HepG2 (cell line): ENCODE measurements around the gene STX5. TPM values are rescaled to one million over a fixed set of nuclear protein-coding genes. Genes with fewer than 3 reads are reported as not detected.
A peak's percentile ranks its signal among the peaks of the same experiment; 100 is the strongest.

ENCODE experiments used
- ARID2 ChIP-seq: sonication (generic); formaldehyde crosslinking; IDR thresholded peaks from 2 replicates; pipeline ENCODE4 v1.8.1; 2022; ENCODE audit warnings: mild to moderate bottlenecking, missing genetic modification reagents, borderline replicate concordance
- HNRNPL ChIP-seq: fragments of 200-400 bp; formaldehyde crosslinking; IDR thresholded peaks from 2 replicates; pipeline ENCODE4 v1.6.1; 2017; ENCODE audit warnings: mild to moderate bottlenecking, low read depth, low read length
- KLF16 ChIP-seq, 2 experiments: sonication (generic) in 1 of 2; formaldehyde crosslinking in 1 of 2; IDR thresholded peaks; 2 replicates each; pipeline versions ENCODE4 v1.6.1 to v1.8.0; 2016 to 2023; ENCODE audit warnings: missing genetic modification reagents in 2 of 2, missing compliant biosample characterization in 1 of 2
- MXI1 ChIP-seq: IDR thresholded peaks from 3 replicates; pipeline ENCODE4 v1.6.1; 2012; ENCODE audit warnings: low read depth, low read length, inconsistent platforms, borderline replicate concordance
- PPARG ChIP-seq: conservative IDR thresholded peaks from 2 replicates; pipeline ENCODE4 v1.6.1; 2016; ENCODE audit warnings: missing biosample characterization, missing genetic modification reagents
- PRMT3 ChIP-seq: sonication (generic); formaldehyde crosslinking; IDR thresholded peaks from 2 replicates; pipeline ENCODE4 v1.8.1; 2022; ENCODE audit warnings: low read depth, mild to moderate bottlenecking, moderate library complexity, missing genetic modification reagents, borderline replicate concordance
- RFX1 ChIP-seq: fragments of 450-650 bp; IDR thresholded peaks from 2 replicates; pipeline ENCODE4 v1.6.1; 2017
- TBP ChIP-seq: sonication (generic); formaldehyde crosslinking; IDR thresholded peaks from 2 replicates; pipeline ENCODE4 v1.5.0; 2020; ENCODE audit warnings: missing genetic modification reagents
- ZNF138 ChIP-seq: sonication (generic); formaldehyde crosslinking; IDR thresholded peaks from 2 replicates; pipeline ENCODE4 v1.5.0; 2020; ENCODE audit warnings: mild to moderate bottlenecking, low read depth, missing genetic modification reagents
- ZNF292 ChIP-seq: sonication (generic); formaldehyde crosslinking; IDR thresholded peaks from 2 replicates; pipeline ENCODE4 v1.8.1; 2022; ENCODE audit warnings: mild to moderate bottlenecking, low read depth, missing genetic modification reagents, borderline replicate concordance
- ZNF776 ChIP-seq: sonication (generic); formaldehyde crosslinking; IDR thresholded peaks from 2 replicates; pipeline ENCODE4 v1.4.0; 2020; ENCODE audit warnings: mild to moderate bottlenecking, missing genetic modification reagents
- ZNF83 ChIP-seq: sonication (generic); formaldehyde crosslinking; IDR thresholded peaks from 2 replicates; pipeline ENCODE4 v1.4.0; 2020; ENCODE audit warnings: missing genetic modification reagents, mild to moderate bottlenecking, borderline replicate concordance
- ZNF879 ChIP-seq: sonication (generic); formaldehyde crosslinking; IDR thresholded peaks from 2 replicates; pipeline ENCODE4 v1.8.1; 2023; ENCODE audit warnings: missing genetic modification reagents
- polyA plus RNA-seq, 8 experiments: library from polyadenylated mRNA; depleted of rRNA in 3 of 8; stranded (reverse) in 7 of 8; unstranded in 1 of 8; fragments of >200 nt; fragmentation: Illumina TruSeq in 4 of 8; extraction: Trizol in 4 of 8; gene quantifications; 2 replicates each; pipeline versions ENCODE4 v1.2.1 to v1.2.3, GENCODE V29; 2011 to 2016; ENCODE audit warnings: low read depth in 4 of 8, missing spikeins in 1 of 8, mixed read lengths in 1 of 8; ENCODE audit not compliant: insufficient read depth in 1 of 8
- total RNA-seq, 5 experiments: library from RNA; depleted of rRNA; stranded (reverse); fragments of >200 nt; fragmentation: Illumina TruSeq; extraction: Trizol; gene quantifications; 2 replicates each; pipeline ENCODE4 v1.2.3, GENCODE V29; 2016; ENCODE audit warnings: low read depth in 1 of 5
- TF ChIP-seq, protein P1 (sequence below): sonication (generic); formaldehyde crosslinking; IDR thresholded peaks from 2 replicates; pipeline ENCODE4 v1.4.0; 2020; ENCODE audit warnings: mild to moderate bottlenecking, missing genetic modification reagents
- TF ChIP-seq, protein P2 (sequence below): sonication (generic); formaldehyde crosslinking; IDR thresholded peaks from 2 replicates; pipeline ENCODE4 v1.5.0; 2020; ENCODE audit warnings: missing genetic modification reagents
- TF ChIP-seq, protein P3 (sequence below), 2 experiments: sonication (generic) in 1 of 2; formaldehyde crosslinking in 1 of 2; IDR thresholded peaks; 2 replicates each; pipeline versions ENCODE4 v1.4.0 to v1.6.1; 2016 to 2020; ENCODE audit warnings: borderline replicate concordance in 1 of 2, low read depth in 1 of 2, mild to moderate bottlenecking in 1 of 2, missing genetic modification reagents in 1 of 2
- TF ChIP-seq, protein P4 (sequence below): sonication (generic); formaldehyde crosslinking; IDR thresholded peaks from 2 replicates; pipeline ENCODE4 v1.4.0; 2020; ENCODE audit warnings: missing genetic modification reagents
- TF ChIP-seq, protein P5 (sequence below): sonication (generic); formaldehyde crosslinking; IDR thresholded peaks from 2 replicates; pipeline ENCODE4 v1.5.1; 2020; ENCODE audit warnings: missing genetic modification reagents, mild to moderate bottlenecking, borderline replicate concordance

Gene STX5
- total and polyA plus RNA-seq, 2 of the 13 experiments (the other 11 are each of a cell fraction or from before 2014, with no cell fraction given), result 26.9 to 30.0 TPM

DNA sequence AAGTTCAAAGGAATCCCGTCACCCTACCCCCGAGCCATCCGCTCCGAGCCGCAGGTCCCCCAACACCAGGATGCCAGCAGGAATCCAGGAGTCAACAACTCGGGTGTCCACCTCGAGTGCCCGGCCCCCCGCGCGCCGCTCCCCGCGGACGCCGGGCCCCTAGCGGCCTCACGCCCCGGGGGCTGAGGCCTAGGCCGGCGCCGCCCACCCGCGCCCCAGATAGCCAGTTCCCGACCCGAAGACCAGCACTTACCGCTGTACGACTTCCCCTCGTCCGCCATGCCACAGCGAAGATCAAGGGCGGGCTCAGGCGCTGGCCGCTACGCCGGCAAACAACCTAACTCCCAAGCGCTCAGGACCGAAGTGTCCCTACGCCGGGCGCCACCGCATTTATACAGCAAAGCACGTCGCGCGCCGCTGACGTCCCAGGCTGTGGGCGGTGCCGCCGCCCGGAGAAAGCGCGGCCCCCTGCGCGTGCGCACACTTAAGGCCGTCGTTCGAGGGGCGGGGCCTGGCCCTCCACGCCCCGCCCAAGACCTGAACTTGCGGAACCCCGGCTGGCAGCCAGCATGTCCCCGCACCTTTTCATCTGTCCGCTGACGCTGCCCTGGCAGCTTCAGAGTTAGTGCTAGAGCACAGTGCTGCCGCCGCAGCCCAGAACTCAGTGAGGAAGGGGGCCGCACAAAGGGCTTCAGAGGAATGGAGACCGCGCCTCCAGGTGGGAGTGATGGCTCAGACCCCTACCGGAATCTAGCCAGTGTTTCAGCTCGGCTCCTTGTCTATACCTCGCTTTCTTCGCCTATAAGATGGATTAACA is 26.6 kb downstream of the STX5 start, which contains the start of gene NXF1 (continued):
- TF ChIP-seq ZNF776 (CRISPR knock-in tag), result peak; percentile 60; the same call in 1 of the 2 replicates
- TF ChIP-seq PRMT3 (CRISPR knock-in tag), result peak; percentile 81; the same call in 1 of the 2 replicates
- TF ChIP-seq PPARG (CRISPR knock-in tag), result peak; percentile 66
- TF ChIP-seq ARID2, result no peak
- no peak for TF ChIP-seq ZNF292
- TF ChIP-seq KLF16 (CRISPR knock-in tag; IDR thresholded peaks at IDR 0.05), result peak in 1 of 2 experiments; percentile 94; a peak in 2 of 4 replicates
- 0 out of 2 replicates have a peak, but pooled peaks have one; percentile 55 for TF ChIP-seq HNRNPL
- 0 out of 2 replicates have a peak, but pooled peaks have one; percentile 58 for TF ChIP-seq TBP (CRISPR knock-in tag)
- TF ChIP-seq, protein P1, sequence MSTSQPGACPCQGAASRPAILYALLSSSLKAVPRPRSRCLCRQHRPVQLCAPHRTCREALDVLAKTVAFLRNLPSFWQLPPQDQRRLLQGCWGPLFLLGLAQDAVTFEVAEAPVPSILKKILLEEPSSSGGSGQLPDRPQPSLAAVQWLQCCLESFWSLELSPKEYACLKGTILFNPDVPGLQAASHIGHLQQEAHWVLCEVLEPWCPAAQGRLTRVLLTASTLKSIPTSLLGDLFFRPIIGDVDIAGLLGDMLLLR (CRISPR knock-in tag), result peak; percentile 88; the same call in 1 of the 2 replicates
- TF ChIP-seq RFX1, result no peak
- peak; percentile 82; the same call in 1 of the 2 replicates for TF ChIP-seq ZNF83 (CRISPR knock-in tag)
- TF ChIP-seq, protein P2, sequence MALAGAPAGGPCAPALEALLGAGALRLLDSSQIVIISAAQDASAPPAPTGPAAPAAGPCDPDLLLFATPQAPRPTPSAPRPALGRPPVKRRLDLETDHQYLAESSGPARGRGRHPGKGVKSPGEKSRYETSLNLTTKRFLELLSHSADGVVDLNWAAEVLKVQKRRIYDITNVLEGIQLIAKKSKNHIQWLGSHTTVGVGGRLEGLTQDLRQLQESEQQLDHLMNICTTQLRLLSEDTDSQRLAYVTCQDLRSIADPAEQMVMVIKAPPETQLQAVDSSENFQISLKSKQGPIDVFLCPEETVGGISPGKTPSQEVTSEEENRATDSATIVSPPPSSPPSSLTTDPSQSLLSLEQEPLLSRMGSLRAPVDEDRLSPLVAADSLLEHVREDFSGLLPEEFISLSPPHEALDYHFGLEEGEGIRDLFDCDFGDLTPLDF, result peak; percentile 86
- TF ChIP-seq, protein P3, sequence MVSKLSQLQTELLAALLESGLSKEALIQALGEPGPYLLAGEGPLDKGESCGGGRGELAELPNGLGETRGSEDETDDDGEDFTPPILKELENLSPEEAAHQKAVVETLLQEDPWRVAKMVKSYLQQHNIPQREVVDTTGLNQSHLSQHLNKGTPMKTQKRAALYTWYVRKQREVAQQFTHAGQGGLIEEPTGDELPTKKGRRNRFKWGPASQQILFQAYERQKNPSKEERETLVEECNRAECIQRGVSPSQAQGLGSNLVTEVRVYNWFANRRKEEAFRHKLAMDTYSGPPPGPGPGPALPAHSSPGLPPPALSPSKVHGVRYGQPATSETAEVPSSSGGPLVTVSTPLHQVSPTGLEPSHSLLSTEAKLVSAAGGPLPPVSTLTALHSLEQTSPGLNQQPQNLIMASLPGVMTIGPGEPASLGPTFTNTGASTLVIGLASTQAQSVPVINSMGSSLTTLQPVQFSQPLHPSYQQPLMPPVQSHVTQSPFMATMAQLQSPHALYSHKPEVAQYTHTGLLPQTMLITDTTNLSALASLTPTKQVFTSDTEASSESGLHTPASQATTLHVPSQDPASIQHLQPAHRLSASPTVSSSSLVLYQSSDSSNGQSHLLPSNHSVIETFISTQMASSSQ (IDR thresholded peaks at IDR 0.05; ENCODE audit: low read depth), result no peak
- TF ChIP-seq, protein P3 (CRISPR knock-in tag; IDR thresholded peaks at IDR 0.05; ENCODE audit: borderline replicate concordance), result peak; percentile 75
- peak; percentile 44; the same call in 1 of the 2 replicates for TF ChIP-seq ZNF879 (CRISPR knock-in tag)
- TF ChIP-seq, protein P4, sequence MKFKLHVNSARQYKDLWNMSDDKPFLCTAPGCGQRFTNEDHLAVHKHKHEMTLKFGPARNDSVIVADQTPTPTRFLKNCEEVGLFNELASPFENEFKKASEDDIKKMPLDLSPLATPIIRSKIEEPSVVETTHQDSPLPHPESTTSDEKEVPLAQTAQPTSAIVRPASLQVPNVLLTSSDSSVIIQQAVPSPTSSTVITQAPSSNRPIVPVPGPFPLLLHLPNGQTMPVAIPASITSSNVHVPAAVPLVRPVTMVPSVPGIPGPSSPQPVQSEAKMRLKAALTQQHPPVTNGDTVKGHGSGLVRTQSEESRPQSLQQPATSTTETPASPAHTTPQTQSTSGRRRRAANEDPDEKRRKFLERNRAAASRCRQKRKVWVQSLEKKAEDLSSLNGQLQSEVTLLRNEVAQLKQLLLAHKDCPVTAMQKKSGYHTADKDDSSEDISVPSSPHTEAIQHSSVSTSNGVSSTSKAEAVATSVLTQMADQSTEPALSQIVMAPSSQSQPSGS (CRISPR knock-in tag), result peak; percentile 88
- TF ChIP-seq, protein P5, sequence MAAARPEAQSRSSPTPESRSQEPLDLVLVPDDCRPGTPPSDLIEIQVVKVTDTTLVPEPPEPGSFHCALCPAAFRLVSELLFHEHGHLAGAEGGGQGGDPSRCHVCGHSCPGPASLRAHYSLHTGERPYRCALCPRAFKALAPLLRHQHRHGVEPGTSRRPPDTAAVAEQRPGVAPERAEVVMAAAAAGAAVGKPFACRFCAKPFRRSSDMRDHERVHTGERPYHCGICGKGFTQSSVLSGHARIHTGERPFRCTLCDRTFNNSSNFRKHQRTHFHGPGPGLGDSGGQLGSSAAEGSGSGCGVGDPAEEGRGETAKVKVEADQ (CRISPR knock-in tag), result peak; percentile 85; the same call in 1 of the 2 replicates
- TF ChIP-seq ZNF138 (CRISPR knock-in tag), result 0 out of 2 replicates have a peak, but pooled peaks have one; percentile 26
- peak; percentile 90; the same call in 1 of the 3 replicates for TF ChIP-seq MXI1
